GM19023 (cell line): ENCODE results near the gene WDFY3.
A peak's percentile ranks its signal among the peaks of the same experiment; 100 is the strongest.
"Not testable (repeated sequence)": the region's sequence is repeated elsewhere in the genome, so short reads cannot be mapped to it uniquely, and the experiment has no call there.

Experiments used
- ATAC-seq: cut with Tn5 transposase; IDR thresholded peaks from one replicate; pipeline ENCODE4 v1.9.1; 2021; ENCODE audit warnings: mild to moderate bottlenecking, moderate library complexity; ENCODE audit not compliant: unreplicated experiment

WDFY3 gene

DNA sequence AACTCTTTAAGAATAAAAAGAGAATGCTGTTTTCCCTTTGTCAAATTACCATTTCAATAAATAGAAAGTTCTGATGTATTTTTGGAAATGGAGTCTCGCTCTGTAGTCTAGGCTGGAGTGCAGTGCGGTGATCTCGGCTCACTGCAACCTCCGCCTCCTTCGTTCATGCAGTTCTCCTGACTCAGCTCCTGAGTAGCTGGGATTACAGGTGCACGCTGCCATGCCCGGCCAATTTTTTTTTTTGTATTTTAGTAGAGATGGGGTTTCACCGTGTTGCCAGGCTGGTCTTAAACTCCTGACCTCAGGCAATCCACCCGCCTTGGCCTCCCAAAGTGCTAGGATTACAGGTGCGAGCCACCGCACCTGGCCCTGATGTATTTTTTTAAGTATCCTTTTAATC, 159.9 kb downstream of the WDFY3 start:
- ATAC-seq, result not testable (repeated sequence)

- ATAC-seq, result no peak
Measured at GRCh38 chr4:84804136-84804535, 162.4 kb downstream of the WDFY3 start.

- ATAC-seq, result no peak
Measured at GRCh38 chr4:84803720-84804119, 162.8 kb downstream of the WDFY3 start.

DNA sequence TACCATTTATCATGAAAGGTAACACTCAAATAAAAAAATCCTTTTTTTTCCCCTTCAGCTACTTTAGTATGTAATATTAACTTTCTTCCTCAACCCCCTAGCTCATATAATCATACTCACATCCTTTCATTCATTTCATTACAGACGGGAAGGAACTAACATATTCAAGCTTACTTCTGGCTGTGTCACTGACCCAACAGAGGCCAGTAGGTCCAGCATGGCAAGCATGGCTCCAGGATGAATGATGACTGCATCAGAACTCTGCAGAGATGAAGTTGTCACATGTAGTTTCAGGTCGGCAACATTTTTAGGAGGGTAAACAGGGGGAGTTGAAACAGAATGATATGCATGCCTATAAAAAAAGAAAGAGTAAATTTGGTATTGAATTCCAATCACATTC, 163.4 kb downstream of the WDFY3 start:
- ATAC-seq, result no peak

- ATAC-seq, result no peak
Measured at GRCh38 chr4:84800256-84800655, 166.2 kb downstream of the WDFY3 start.

DNA sequence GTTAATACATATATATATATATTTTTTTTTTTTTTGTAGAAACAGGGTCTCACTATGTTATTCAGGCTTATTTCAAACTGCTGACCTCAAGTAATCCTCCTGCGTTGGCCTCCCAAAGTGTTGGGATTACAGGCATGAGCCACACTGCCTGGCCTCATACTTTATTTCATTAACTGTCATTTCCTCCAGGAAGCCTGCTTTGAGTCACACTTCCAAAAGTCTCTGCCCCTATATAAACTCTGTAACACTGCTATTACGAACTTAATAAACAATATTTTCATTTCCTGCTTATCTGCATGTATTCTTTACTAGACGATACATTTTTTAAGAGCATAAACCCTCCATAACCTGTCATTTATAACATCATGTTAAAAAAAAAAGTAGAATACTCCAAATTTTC, 167.2 kb downstream of the WDFY3 start:
- no peak for ATAC-seq

- no peak for ATAC-seq
Measured at GRCh38 chr4:84796394-84796793, 170.1 kb downstream of the WDFY3 start.

GRCh38 chr4:84792366-84793301, 173.9 kb downstream of the WDFY3 start:
- no peak for ATAC-seq

DNA sequence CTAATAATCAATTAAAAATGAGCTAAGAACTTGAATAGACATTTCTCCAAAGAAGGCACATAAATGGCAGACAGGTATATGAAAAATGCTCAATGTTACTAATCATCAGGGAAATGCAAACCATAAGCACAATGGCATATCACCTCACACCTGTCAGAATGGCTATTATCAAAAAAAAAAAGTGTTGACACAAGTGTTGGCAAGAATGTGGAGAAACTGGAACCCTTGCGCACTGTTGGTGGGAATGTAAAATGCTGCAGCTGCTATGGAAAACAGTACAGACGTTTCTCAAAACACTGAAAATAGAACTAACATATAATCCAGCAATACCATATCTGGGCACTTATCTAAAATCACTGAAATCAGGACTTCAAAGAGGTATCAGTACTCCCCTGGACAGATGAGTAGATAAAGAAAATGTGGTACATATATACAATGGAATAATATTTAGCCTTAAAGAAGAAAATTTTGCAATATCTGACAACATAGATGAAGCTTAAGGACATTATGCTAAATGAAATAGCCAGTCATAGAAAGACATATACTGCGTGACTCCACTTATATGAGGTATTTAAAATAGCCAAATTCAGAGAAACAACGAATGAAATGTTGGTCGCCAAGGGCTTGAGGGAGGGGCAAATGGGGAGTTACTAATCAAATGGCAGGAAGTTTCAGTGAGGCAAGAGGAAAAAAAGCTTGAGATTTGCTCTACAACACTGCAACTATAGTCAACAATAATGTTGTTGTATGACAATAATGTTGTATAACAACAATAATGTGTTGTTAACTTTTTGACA, 175.5 kb downstream of the WDFY3 start:
- ATAC-seq, result no peak

DNA sequence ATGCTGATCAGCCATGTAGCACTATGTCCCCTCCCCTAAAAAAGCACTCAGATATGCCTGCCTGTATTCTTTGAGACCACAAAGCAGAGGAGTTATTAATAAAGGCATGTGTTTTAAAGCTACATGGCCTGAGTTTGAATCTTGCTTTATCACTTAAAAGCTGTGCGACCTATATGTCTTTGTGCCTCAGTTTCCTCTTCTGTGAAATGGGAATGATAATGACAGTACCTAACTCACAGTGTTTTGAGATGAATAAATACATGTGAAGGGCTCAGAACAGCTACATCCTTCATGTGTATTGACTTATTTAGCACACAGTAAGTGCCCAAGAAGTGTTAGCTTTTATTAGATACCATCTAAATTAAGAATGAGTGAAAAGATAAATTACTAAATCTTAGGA, 180.0 kb downstream of the WDFY3 start:
- no peak for ATAC-seq

DNA sequence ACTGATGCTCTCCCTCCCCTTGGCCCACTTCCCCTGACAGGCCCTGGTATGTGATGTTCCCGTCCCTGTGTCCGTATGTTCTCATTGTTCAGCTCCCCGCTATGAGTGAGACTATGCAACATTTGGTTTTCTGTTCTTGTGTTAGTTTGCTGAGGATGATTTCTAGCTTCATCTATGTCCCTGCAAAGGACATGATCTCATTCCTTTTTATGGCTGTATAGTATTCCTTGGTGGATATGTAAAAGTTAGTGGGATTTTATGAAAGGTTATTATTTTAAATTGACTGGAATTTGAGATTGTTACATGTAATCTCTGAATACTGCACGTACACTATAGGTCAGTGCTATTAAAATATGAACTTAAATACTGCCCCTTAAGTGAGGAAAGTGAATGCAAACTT, 184.0 kb downstream of the WDFY3 start:
- ATAC-seq, result no peak

DNA sequence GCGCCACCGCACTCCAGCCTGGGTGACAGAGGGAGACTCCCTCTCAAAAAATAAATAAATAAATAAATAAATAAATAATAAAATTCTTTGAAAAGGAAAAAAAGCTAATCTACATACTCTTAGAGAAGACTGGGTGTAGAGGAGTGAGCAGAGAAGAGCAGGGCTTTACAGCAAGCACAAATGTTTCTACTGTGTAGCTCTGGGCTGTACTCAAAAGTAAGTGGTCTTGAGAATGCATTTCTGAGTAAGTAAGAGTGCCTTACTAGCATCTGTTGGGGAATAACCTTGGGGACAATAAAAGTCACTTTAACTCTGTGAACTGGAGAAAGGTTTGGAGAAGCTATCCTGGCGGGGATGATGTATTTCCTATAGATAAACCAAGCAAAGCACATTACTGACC, 185.8 kb downstream of the WDFY3 start:
- no peak for ATAC-seq

DNA sequence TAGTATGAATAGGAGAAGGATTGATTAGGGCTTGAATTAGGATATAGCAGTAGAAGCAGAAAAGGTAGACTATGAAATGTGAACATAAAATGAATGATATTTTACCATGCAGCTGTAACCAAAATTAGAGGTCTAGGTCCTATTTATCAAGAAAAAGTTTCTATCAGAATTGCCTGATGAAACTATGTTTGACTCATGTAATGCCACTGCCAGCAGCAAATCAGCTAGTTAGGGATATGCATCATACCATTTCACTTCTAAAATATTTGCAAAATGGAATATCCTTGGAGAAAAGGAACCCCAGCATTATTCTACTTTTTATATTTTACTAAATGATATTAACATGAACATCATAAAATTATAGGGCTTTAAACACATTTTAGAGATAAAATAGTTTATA, 188.4 kb downstream of the WDFY3 start:
- no peak for ATAC-seq

GRCh38 chr4:84767168-84767567, 199.3 kb downstream of the WDFY3 start:
- no peak for ATAC-seq

DNA sequence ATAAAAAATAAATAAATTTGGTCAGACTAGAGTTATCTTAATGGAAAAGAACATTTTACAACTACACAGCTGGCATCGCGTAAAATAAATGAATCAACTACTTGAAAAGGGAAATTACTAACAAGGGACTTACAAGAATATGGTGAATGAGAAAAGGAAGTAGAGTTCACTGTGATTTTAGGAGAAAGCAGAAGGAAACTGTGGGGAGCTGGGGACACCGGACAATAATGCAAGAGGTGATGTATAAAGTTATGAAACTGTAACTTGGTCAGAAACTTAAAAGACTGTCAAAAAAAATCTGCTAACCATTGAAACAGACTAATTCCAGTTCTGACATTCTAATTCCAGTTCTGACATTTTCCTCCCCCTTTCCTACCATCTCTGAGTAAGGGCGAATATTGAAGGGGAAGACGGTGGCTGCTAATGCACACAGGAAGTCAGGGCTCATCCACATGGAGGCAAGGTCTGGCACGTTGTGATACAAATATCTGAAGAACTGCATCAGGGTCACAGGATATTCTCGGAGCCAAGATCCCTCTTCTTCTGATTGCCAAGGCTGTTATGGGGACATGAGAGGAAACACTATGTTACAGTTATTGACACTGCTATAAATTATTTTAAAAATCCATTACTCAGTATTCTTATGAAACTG, 213.0 kb downstream of the WDFY3 start:
- no peak for ATAC-seq

- no peak for ATAC-seq
Measured at GRCh38 chr4:84751707-84752106, 214.8 kb downstream of the WDFY3 start.

DNA sequence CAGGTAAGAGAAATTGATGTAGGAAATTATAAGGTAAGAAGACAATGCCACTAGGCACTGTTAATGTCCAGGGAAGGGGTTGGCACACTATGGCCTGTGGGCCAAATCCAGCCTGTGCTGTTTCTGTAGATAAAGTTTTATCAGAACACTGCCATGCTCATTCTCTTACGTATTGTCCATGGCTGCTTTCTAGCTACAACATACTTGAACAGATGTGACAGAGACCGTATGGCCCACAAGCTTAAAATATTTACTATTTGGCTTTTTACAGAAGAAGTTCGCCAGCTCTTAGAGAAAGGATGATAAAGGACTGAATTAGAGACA, 215.6 kb downstream of the WDFY3 start:
- ATAC-seq, result no peak

DNA sequence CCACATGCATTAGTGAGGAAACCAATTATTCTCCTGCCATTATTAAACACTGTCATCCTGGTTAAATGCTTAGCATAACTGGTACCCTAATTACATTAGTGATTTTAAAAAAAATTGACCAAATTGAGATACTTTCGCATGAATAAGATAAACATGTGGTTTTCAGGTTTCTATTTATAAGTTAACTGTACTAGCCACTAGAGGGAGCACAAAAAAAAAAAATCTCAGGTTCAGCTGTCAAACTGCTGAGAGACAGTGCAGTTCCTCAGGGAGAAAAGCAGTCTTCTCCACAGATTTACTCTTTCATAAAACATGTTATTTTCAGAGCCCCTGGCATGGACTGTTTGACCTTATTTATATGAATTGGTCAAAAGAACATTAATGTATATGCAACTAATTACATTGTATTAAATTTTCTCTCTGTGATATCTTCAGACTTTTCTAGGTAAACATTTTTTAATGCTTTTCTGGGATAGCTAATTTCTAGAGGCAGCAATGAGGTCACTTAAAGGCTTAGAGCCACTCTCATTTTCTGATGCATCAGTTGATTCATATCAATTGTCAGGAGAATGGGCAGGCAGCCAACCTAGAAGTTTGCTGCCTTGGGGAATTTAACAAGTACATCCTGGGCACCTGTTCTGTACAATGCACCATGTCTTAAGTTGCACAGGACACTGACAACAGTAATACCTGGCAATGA, 216.1 kb downstream of the WDFY3 start:
- ATAC-seq, result peak; percentile 76

GRCh38 chr4:84740057-84740456, 226.4 kb downstream of the WDFY3 start:
- no peak for ATAC-seq

GRCh38 chr4:84738622-84739021, 227.9 kb downstream of the WDFY3 start:
- no peak for ATAC-seq

DNA sequence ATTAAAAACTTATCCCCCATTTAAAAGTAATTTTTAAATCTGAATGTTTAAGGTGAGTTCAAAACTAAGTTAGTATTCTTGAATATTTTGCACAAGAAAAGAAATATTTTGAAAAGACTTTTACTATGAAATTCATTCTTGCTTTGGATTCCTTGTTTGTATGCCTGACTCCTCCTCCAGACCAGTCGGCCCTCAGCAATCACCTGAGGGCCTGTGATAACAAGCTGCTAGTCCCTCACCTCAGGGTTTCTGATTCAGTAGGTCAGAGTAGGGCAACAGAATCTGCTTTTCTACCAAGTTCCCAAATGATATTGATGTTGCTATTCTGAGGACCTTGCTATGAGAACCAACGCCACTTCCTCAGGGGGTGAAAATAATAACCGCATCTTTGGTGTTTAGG, 228.8 kb downstream of the WDFY3 start:
- no peak for ATAC-seq
